Measurements from ENCODE around the gene MTHFD1.

DNA sequence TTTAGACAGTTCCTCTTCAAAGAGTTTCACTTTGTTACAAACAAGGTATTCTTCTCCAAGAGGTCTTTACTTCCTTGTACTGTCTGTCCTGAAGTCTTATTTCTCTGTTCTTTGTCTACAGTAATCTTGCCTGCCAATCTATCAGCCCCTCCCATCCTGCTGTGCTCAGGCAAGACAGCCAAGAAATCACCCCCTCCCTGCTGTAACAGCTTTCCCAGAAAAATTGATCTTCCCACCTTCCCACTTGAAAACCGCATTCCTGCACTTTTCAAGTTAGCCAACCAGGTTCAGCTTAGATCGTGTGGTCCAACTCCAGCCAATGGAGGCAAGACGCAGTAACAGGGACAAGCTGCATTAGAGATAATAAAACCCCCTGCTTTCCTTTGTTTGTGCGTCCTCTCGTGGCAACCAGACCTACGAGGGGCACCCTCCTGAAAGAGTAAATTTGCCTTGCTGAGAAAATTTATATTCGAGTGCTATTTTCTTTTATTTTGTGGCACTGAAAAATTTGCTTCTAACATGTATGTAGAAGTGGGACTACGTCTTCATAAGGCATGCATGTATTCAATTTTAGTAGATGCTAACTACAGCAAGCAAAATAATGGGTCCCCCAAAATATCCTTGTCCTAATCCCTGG is 47.5 kb upstream of the MTHFD1 start:
- TF ChIP-seq TAF1 (IDR thresholded peaks at IDR 0.05; ENCODE audit: borderline replicate concordance, insufficient read depth, low read length) = no peak
- TF ChIP-seq, protein P1, sequence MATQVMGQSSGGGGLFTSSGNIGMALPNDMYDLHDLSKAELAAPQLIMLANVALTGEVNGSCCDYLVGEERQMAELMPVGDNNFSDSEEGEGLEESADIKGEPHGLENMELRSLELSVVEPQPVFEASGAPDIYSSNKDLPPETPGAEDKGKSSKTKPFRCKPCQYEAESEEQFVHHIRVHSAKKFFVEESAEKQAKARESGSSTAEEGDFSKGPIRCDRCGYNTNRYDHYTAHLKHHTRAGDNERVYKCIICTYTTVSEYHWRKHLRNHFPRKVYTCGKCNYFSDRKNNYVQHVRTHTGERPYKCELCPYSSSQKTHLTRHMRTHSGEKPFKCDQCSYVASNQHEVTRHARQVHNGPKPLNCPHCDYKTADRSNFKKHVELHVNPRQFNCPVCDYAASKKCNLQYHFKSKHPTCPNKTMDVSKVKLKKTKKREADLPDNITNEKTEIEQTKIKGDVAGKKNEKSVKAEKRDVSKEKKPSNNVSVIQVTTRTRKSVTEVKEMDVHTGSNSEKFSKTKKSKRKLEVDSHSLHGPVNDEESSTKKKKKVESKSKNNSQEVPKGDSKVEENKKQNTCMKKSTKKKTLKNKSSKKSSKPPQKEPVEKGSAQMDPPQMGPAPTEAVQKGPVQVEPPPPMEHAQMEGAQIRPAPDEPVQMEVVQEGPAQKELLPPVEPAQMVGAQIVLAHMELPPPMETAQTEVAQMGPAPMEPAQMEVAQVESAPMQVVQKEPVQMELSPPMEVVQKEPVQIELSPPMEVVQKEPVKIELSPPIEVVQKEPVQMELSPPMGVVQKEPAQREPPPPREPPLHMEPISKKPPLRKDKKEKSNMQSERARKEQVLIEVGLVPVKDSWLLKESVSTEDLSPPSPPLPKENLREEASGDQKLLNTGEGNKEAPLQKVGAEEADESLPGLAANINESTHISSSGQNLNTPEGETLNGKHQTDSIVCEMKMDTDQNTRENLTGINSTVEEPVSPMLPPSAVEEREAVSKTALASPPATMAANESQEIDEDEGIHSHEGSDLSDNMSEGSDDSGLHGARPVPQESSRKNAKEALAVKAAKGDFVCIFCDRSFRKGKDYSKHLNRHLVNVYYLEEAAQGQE (IDR thresholded peaks at IDR 0.05; ENCODE audit: insufficient read depth in 1 of 2, low read depth in 2 of 2, low read length in 2 of 2) = no peak
